ENCODE data around the gene REC8. TPM values are rescaled to one million over a fixed set of nuclear protein-coding genes. Genes with fewer than 3 reads are reported as not detected.

REC8 gene
- total RNA-seq, 1 donor from 2014 or later: 35.3 TPM

- ChIA-PET CTCF (interaction anchor here (3.2 kb wide), 1 partner anchor 10 kb away, joined by 21 read pairs; the partner anchor contains the start of gene IRF9), POLR2A (interaction anchor here (0.9 to 3.4 kb wide), 5 partner anchors 9 to 19 kb away, joined by 3 to 18 read pairs (median 3); partner anchors contain the start of genes EMC9, IRF9 and PSME1)
- H3K27me3 Mint-ChIP-seq: no peaks in the 10 kb centered on the region
- H3K4me1 Mint-ChIP-seq: peaks cover 33% of the 10 kb centered on the region
- ATAC-seq (ENCODE audit: low read depth): no peak
- H3K36me3 Mint-ChIP-seq (ENCODE audit: low read depth): peaks cover 66% of the 10 kb centered on the region
- no peaks in the 10 kb centered on the region for H3K9me3 Mint-ChIP-seq
- no peak overlapping the region for H3K4me3 Mint-ChIP-seq
- TF ChIP-seq CTCF (IDR thresholded peaks at IDR 0.05): no peak
- intact Hi-C loops (cut with micrococcal nuclease): no loop called here
- no peak for DNase-seq
- H3K27ac Mint-ChIP-seq: no peak overlapping the region
These were observed 21.8 kb upstream of the REC8 start for GRCh38 chr14:24150061-24150460.

GRCh38 chr14:24150567-24150966 is 21.3 kb upstream of the REC8 start:
- no peaks in the 10 kb centered on the region for H3K27me3 Mint-ChIP-seq
- no peaks in the 10 kb centered on the region for H3K9me3 Mint-ChIP-seq
- POLR2A ChIA-PET: interaction anchor here (1.0 to 3.4 kb wide), 4 partner anchors 9 to 36 kb away, joined by 3 to 18 read pairs (median 6); partner anchors contain the start of genes DCAF11, EMC9, IRF9 and NRL
- no peak for TF ChIP-seq CTCF (IDR thresholded peaks at IDR 0.05)
- H3K36me3 Mint-ChIP-seq (ENCODE audit: low read depth): peaks cover 67% of the 10 kb centered on the region
- peaks cover 28% of the 10 kb centered on the region for H3K4me1 Mint-ChIP-seq
- ATAC-seq (ENCODE audit: low read depth) (no peak), DNase-seq (no peak)
- no peak overlapping the region for H3K4me3 Mint-ChIP-seq
- intact Hi-C loops (cut with micrococcal nuclease): no loop called here
- CTCF ChIA-PET: interaction anchor here (1.1 to 3.2 kb wide), 2 partner anchors 10 to 42 kb away, joined by 4 to 21 read pairs; partner anchors contain the start of gene IRF9
- H3K27ac Mint-ChIP-seq: no peak overlapping the region

- no peaks in the 10 kb centered on the region for H3K9me3 Mint-ChIP-seq
- ChIA-PET POLR2A (interaction anchor here (2.0 to 3.4 kb wide), 2 partner anchors 10 to 37 kb away, joined by 8 to 18 read pairs; partner anchors contain the start of genes DCAF11, IRF9 and NRL), CTCF (interaction anchor here (0.8 to 3.2 kb wide), 3 partner anchors 9 to 182 kb away, joined by 3 to 21 read pairs (median 4); partner anchors contain the start of gene IRF9)
- no peak overlapping the region for H3K4me3 Mint-ChIP-seq
- no peaks in the 10 kb centered on the region for H3K27me3 Mint-ChIP-seq
- DNase-seq: no peak
- H3K36me3 Mint-ChIP-seq (ENCODE audit: low read depth): peaks cover 68% of the 10 kb centered on the region
- no peak overlapping the region for H3K27ac Mint-ChIP-seq
- peaks cover 24% of the 10 kb centered on the region for H3K4me1 Mint-ChIP-seq
- no peak for ATAC-seq (ENCODE audit: low read depth)
- intact Hi-C loops (cut with micrococcal nuclease): no loop called here
- no peak for TF ChIP-seq CTCF (IDR thresholded peaks at IDR 0.05)
These were observed 20.9 kb upstream of the REC8 start for GRCh38 chr14:24150993-24151392.

- intact Hi-C loops (cut with micrococcal nuclease): no loop called here
- Mint-ChIP-seq H3K27ac (no peak overlapping the region), H3K9me3 (no peaks in the 10 kb centered on the region), H3K27me3 (no peaks in the 10 kb centered on the region), H3K36me3 (ENCODE audit: low read depth) (peaks cover 67% of the 10 kb centered on the region), H3K4me1 (peaks cover 18% of the 10 kb centered on the region), H3K4me3 (no peak overlapping the region)
- CTCF ChIA-PET: interaction anchor here (0.8 to 3.2 kb wide), 3 partner anchors 9 to 182 kb away, joined by 3 to 21 read pairs (median 4); partner anchors contain the start of gene IRF9
- no peak for ATAC-seq (ENCODE audit: low read depth)
- POLR2A ChIA-PET: interaction anchor here (2.0 to 3.4 kb wide), 2 partner anchors 10 to 37 kb away, joined by 8 to 18 read pairs; partner anchors contain the start of genes DCAF11, IRF9 and NRL
- TF ChIP-seq CTCF (IDR thresholded peaks at IDR 0.05): no peak
- DNase-seq: no peak
These were observed 20.3 kb upstream of the REC8 start for GRCh38 chr14:24151404-24152080.

GRCh38 chr14:24155100-24155499 is 16.8 kb upstream of the REC8 start:
- Mint-ChIP-seq H3K4me1 (peaks cover 2% of the 10 kb centered on the region), H3K4me3 (no peak overlapping the region), H3K36me3 (ENCODE audit: low read depth) (peaks cover 70% of the 10 kb centered on the region), H3K27ac (no peak overlapping the region), H3K9me3 (no peaks in the 10 kb centered on the region), H3K27me3 (no peaks in the 10 kb centered on the region)
- CTCF ChIA-PET: no interaction called here
- ATAC-seq (ENCODE audit: low read depth) (no peak), DNase-seq (no peak)
- intact Hi-C loops (cut with micrococcal nuclease): no loop called here
- TF ChIP-seq CTCF (IDR thresholded peaks at IDR 0.05): no peak
- POLR2A ChIA-PET: interaction anchor here (0.6 to 2.6 kb wide), 5 partner anchors 8 to 61 kb away, joined by 3 to 10 read pairs (median 5); partner anchors contain the start of genes DCAF11, NRL, PCK2 and PSME1

Measured in activated B cell treated with CpG ODN at 0.5 μM for 24 hours (primary cell).